SK-N-SH (cell line): ENCODE measurements around the gene IFNL2. TPM values are rescaled to one million over a fixed set of nuclear protein-coding genes. Genes with fewer than 3 reads are reported as not detected.

ENCODE experiments used
- CTCF ChIA-PET: fragments of 300-600, 350-600 bp; formaldehyde crosslinking; extraction: SDS; loops from one replicate; lab custom pipeline; 2021; lab: Yijun Ruan, JAX
- POLR2A ChIA-PET: fragments of 350-600 bp; sonication (Branson Sonifier 250); formaldehyde crosslinking; extraction: SDS; loops from one replicate; lab custom pipeline; 2020; ENCODE audit warnings: antibody characterized with exemption, inconsistent platforms; lab: Yijun Ruan, JAX
- DNase-seq: peaks from one replicate; pipeline ENCODE4 v3.0.0; 2012
- H2AFZ ChIP-seq: fragments of 200-600 bp; sonication (generic); 2 replicates; pipeline ENCODE4 v1.8.1; 2016; ENCODE audit warnings: antibody characterized with exemption, mild to moderate bottlenecking, low read depth
- H3F3A ChIP-seq: fragments of 200-600 bp; sonication (generic); replicated peaks from 2 replicates; pipeline ENCODE3; 2016; ENCODE audit warnings: antibody characterized with exemption, mild to moderate bottlenecking; ENCODE audit not compliant: insufficient read depth
- H3K27ac ChIP-seq, 2 experiments: fragments of 200-500 bp in 1 of 2; fragments of 200-600 bp in 1 of 2; sonication (Bioruptor generic) in 1 of 2; sonication (generic), shearing (Covaris generic) in 1 of 2; 2 replicates each; pipeline versions ENCODE4 v1.5.1 to v1.6.1; 2014 to 2016; ENCODE audit warnings: low read depth in 2 of 2, inconsistent platforms in 1 of 2, low read length in 1 of 2, mild to moderate bottlenecking in 1 of 2, mixed read lengths in 1 of 2
- H3K27me3 ChIP-seq: fragments of 200-600 bp; sonication (generic), shearing (Covaris generic); 2 replicates; pipeline ENCODE4 v1.6.1; 2016; ENCODE audit warnings: mixed run types; ENCODE audit not compliant: insufficient read depth
- H3K36me3 ChIP-seq, 2 experiments: fragments of 200-500 bp in 1 of 2; fragments of 200-600 bp in 1 of 2; sonication (Bioruptor generic) in 1 of 2; sonication (generic) in 1 of 2; replicated peaks in 1 of 2; 2 replicates each; pipeline versions ENCODE3 to v1.5.1; 2014 to 2016; ENCODE audit warnings: low read length in 1 of 2, mild to moderate bottlenecking in 1 of 2; ENCODE audit not compliant: insufficient read depth in 2 of 2, control insufficient read depth in 1 of 2
- H3K4me1 ChIP-seq, 2 experiments: fragments of 200-500 bp in 1 of 2; fragments of 200-600 bp in 1 of 2; sonication (Bioruptor generic) in 1 of 2; sonication (generic), shearing (Covaris generic) in 1 of 2; 2 replicates each; pipeline versions ENCODE4 v1.5.1 to v1.6.1; 2014 to 2016; ENCODE audit warnings: low read depth in 1 of 2, low read length in 1 of 2, mixed run types in 1 of 2; ENCODE audit not compliant: insufficient read depth in 2 of 2, control insufficient read depth in 1 of 2
- H3K4me2 ChIP-seq: fragments of 200-600 bp; sonication (generic), shearing (Covaris generic); 2 replicates; pipeline ENCODE4 v1.6.1; 2017; ENCODE audit warnings: mixed run types
- H3K4me3 ChIP-seq, 2 experiments: fragments of 200-500 bp in 1 of 2; fragments of 200-600 bp in 1 of 2; sonication (Bioruptor generic) in 1 of 2; sonication (generic), shearing (Covaris generic) in 1 of 2; 2 replicates each; pipeline versions ENCODE4 v1.5.1 to v1.8.1; 2014 to 2016; ENCODE audit warnings: low read depth in 2 of 2, inconsistent platforms in 1 of 2, low read length in 1 of 2, mild to moderate bottlenecking in 1 of 2, mixed read lengths in 1 of 2, moderate library complexity in 1 of 2
- H3K79me2 ChIP-seq: fragments of 200-600 bp; sonication (generic); 2 replicates; pipeline ENCODE4 v1.8.1; 2017; ENCODE audit warnings: mild to moderate bottlenecking; ENCODE audit not compliant: insufficient read depth
- H3K9ac ChIP-seq: fragments of 200-600 bp; sonication (generic); 2 replicates; pipeline ENCODE4 v1.6.1; 2017; ENCODE audit warnings: mixed run types
- H3K9me2 ChIP-seq: fragments of 200-600 bp; sonication (generic); 2 replicates; pipeline ENCODE4 v1.6.1; 2017; ENCODE audit warnings: mixed run types
- H3K9me3 ChIP-seq: fragments of 200-600 bp; sonication (generic); 2 replicates; pipeline ENCODE4 v1.6.1; 2017; ENCODE audit warnings: mixed run types, mild to moderate bottlenecking, moderate library complexity
- H4K20me1 ChIP-seq: fragments of 200-600 bp; sonication (generic); 2 replicates; pipeline ENCODE4 v1.6.1; 2017; ENCODE audit warnings: mild to moderate bottlenecking, mixed run types; ENCODE audit not compliant: insufficient read depth
- CHD2 ChIP-seq: fragments of 150-350 bp; IDR thresholded peaks from 2 replicates; pipeline ENCODE4 v1.6.1; 2018; ENCODE audit warnings: low read length; ENCODE audit not compliant: partially characterized antibody
- ELF1 ChIP-seq: IDR thresholded peaks from 2 replicates; pipeline ENCODE4 v1.4.0; 2012
- EP300 ChIP-seq, 2 experiments: IDR thresholded peaks; 2 replicates each; pipeline versions ENCODE4 v1.4.0 to v1.6.1; 2012; ENCODE audit warnings: borderline replicate concordance in 1 of 2, low read depth in 1 of 2, low read length in 1 of 2
- EZH2phosphoT487 ChIP-seq: fragments of 200-600 bp; sonication (generic); IDR thresholded peaks from 2 replicates; pipeline ENCODE4 v1.6.1; 2017; ENCODE audit warnings: low read depth, mixed run types, mild to moderate bottlenecking, antibody characterized with exemption, moderate library complexity, borderline replicate concordance
- FOXJ3 ChIP-seq: sonication (generic); formaldehyde crosslinking; IDR thresholded peaks from 2 replicates; pipeline ENCODE4 v1.5.1; 2020; ENCODE audit warnings: mild to moderate bottlenecking, missing genetic modification reagents
- GATA2 ChIP-seq: sonication (generic); formaldehyde crosslinking; IDR thresholded peaks from 2 replicates; pipeline ENCODE4 v1.5.0; 2020; ENCODE audit warnings: mild to moderate bottlenecking, missing genetic modification reagents
- IRF3 ChIP-seq: fragments of 150-350 bp; IDR thresholded peaks from 2 replicates; pipeline ENCODE4 v1.6.1; 2016; ENCODE audit warnings: mild to moderate bottlenecking, low read depth, low read length
- MEF2A ChIP-seq: IDR thresholded peaks from 2 replicates; pipeline ENCODE4 v1.4.0; 2012; ENCODE audit warnings: low read depth, borderline replicate concordance
- NFIC ChIP-seq: IDR thresholded peaks from 2 replicates; pipeline ENCODE4 v1.4.0; 2012; ENCODE audit warnings: borderline replicate concordance
- NRF1 ChIP-seq: IDR thresholded peaks from 2 replicates; pipeline ENCODE4 v1.6.1; 2012; ENCODE audit warnings: low read depth, mild to moderate bottlenecking, low read length
- POLR2AphosphoS5 ChIP-seq: IDR thresholded peaks from 2 replicates; pipeline ENCODE4 v1.6.1; 2012; ENCODE audit warnings: low read depth, low read length
- RCOR1 ChIP-seq: fragments of 150-350 bp; IDR thresholded peaks from 2 replicates; pipeline ENCODE4 v1.6.1; 2017; ENCODE audit warnings: antibody characterized with exemption, low read length
- SIN3A ChIP-seq: IDR thresholded peaks from 2 replicates; pipeline ENCODE4 v1.6.1; 2012; ENCODE audit warnings: low read depth, mild to moderate bottlenecking, low read length, moderate library complexity, borderline replicate concordance
- TCF12 ChIP-seq: IDR thresholded peaks from 2 replicates; pipeline ENCODE4 v1.4.0; 2012
- USF1 ChIP-seq: IDR thresholded peaks from 2 replicates; pipeline ENCODE4 v1.4.0; 2012; ENCODE audit warnings: low read depth, borderline replicate concordance
- USF2 ChIP-seq: fragments of 150-350 bp; IDR thresholded peaks from 2 replicates; pipeline ENCODE4 v1.6.1; 2017; ENCODE audit warnings: antibody characterized with exemption, low read length, low read depth, borderline replicate concordance
- ZBTB33 ChIP-seq: IDR thresholded peaks from 2 replicates; pipeline ENCODE4 v1.4.0; 2012; ENCODE audit warnings: low read depth, borderline replicate concordance
- WGBS: methylation state at CpG from one replicate; pipeline ENCODE4 v1.1.6; 2017; ENCODE audit warnings: low lambda C conversion rate; 5-methylcytosine and 5-hydroxymethylcytosine counted together
- polyA plus RNA-seq, 3 experiments: library from polyadenylated mRNA; depleted of rRNA; stranded (reverse); fragments of >200 nt; gene quantifications; 2 replicates each; pipeline ENCODE4 v1.2.3, GENCODE V29; 2012

The IFNL2 gene
- polyA plus RNA-seq, 1 of the 3 experiments (the other 2 are of a cell fraction): not detected

- no peak for DNase-seq
- H3K79me2 ChIP-seq: no peaks in the 10 kb centered on the region
- H3K9me2 ChIP-seq: no peaks in the 10 kb centered on the region
- ChIA-PET POLR2A (no interaction called here), CTCF (no interaction called here)
- 52% methylated on average over 4 of the region's 4 CpGs for WGBS
- no peaks in the 10 kb centered on the region for H3K4me1 ChIP-seq
- no peaks in the 10 kb centered on the region for H3K36me3 ChIP-seq
- no peak overlapping the region for H3K27ac ChIP-seq
- H3K9ac ChIP-seq: no peak overlapping the region
- no peak overlapping the region for H3K4me2 ChIP-seq
- H4K20me1 ChIP-seq: no peaks in the 10 kb centered on the region
- TF ChIP-seq TCF12: no peak
- no peak for TF ChIP-seq CHD2
- no peak for TF ChIP-seq IRF3
- TF ChIP-seq FOXJ3 (CRISPR knock-in tag): no peak
- no peak for TF ChIP-seq ZBTB33
- no peak for TF ChIP-seq SIN3A
- TF ChIP-seq EP300 (IDR thresholded peaks at IDR 0.05; ENCODE audit: borderline replicate concordance in 1 of 2, low read depth in 1 of 2, low read length in 1 of 2): no peak
- no peak for TF ChIP-seq NRF1
- no peak for TF ChIP-seq EZH2phosphoT487
- TF ChIP-seq USF2: no peak
- no peak for TF ChIP-seq USF1
- no peak for TF ChIP-seq NFIC
- TF ChIP-seq ELF1: no peak
- no peak for TF ChIP-seq POLR2AphosphoS5
- TF ChIP-seq MEF2A: no peak
- no peak for TF ChIP-seq RCOR1
- TF ChIP-seq GATA2 (CRISPR knock-in tag): no peak
- no peak overlapping the region for H2AFZ ChIP-seq
- no peak overlapping the region for H3K4me3 ChIP-seq
- no peaks in the 10 kb centered on the region for H3K9me3 ChIP-seq
- no peaks in the 10 kb centered on the region; the same call in 1 of the 2 replicates for H3K27me3 ChIP-seq
- no peaks in the 10 kb centered on the region for H3F3A ChIP-seq
These were observed 28.7 kb downstream of the IFNL2 start for GRCh38 chr19:39296906-39297305.
